ENCODE measurements around the gene CAPN1. TPM values are rescaled to one million over a fixed set of nuclear protein-coding genes. Genes with fewer than 3 reads are reported as not detected.

The CAPN1 gene
- total RNA-seq, 1 donor from 2014 or later = 24.3 TPM

GRCh38 chr11:65210361-65210731 is 28.6 kb downstream of the CAPN1 start:
- no peak for TF ChIP-seq EZH2phosphoT487 (IDR thresholded peaks at IDR 0.05)
- Histone ChIP-seq H3K9me3 (ENCODE audit: low read depth) (no peaks in the 10 kb centered on the region), H3K36me3 (no peaks in the 10 kb centered on the region), H3K4me1 (peaks cover 20% of the 10 kb centered on the region), H3K79me2 (ENCODE audit: low read depth) (no peaks in the 10 kb centered on the region), H3K4me3 (no peak overlapping the region), H4K20me1 (ENCODE audit: low read depth) (no peaks in the 10 kb centered on the region), H3K27ac (no peak overlapping the region), H3F3A (ENCODE audit: low read depth) (peaks cover under 1% of the 10 kb centered on the region), H3K9ac (no peak overlapping the region), H3K27me3 (no peaks in the 10 kb centered on the region), H3K4me2 (no peak overlapping the region), H2AFZ (replicated peaks) (no peak overlapping the region)
- H3K36me3 Mint-ChIP-seq = peaks cover 2% of the 10 kb centered on the region
- H3K27ac Mint-ChIP-seq = no peak overlapping the region
- DNase-seq (ENCODE audit: low spot score) = no peak
- peaks cover 12% of the 10 kb centered on the region for H3K4me1 Mint-ChIP-seq
- H3K27me3 Mint-ChIP-seq (ENCODE audit: insufficient read depth, low read depth) = peaks cover 10% of the 10 kb centered on the region
- no peak overlapping the region for H3K4me3 Mint-ChIP-seq
- no peaks in the 10 kb centered on the region for H3K9me3 Mint-ChIP-seq

GRCh38 chr11:65210748-65211147 is 29.0 kb downstream of the CAPN1 start:
- Histone ChIP-seq H3K4me2 (no peak overlapping the region), H3K9ac (no peak overlapping the region), H3F3A (ENCODE audit: low read depth) (peaks cover 3% of the 10 kb centered on the region), H3K79me2 (ENCODE audit: low read depth) (no peaks in the 10 kb centered on the region), H3K27me3 (no peaks in the 10 kb centered on the region), H4K20me1 (ENCODE audit: low read depth) (no peaks in the 10 kb centered on the region), H3K9me3 (ENCODE audit: low read depth) (no peaks in the 10 kb centered on the region), H3K36me3 (no peaks in the 10 kb centered on the region), H3K4me3 (no peak overlapping the region), H2AFZ (replicated peaks) (no peak overlapping the region), H3K4me1 (peaks cover 20% of the 10 kb centered on the region), H3K27ac (no peak overlapping the region)
- Mint-ChIP-seq H3K9me3 (no peaks in the 10 kb centered on the region), H3K4me1 (peaks cover 12% of the 10 kb centered on the region), H3K27ac (no peak overlapping the region), H3K27me3 (ENCODE audit: insufficient read depth, low read depth) (peaks cover 8% of the 10 kb centered on the region), H3K36me3 (peaks cover 2% of the 10 kb centered on the region), H3K4me3 (no peak overlapping the region)
- TF ChIP-seq EZH2 (IDR thresholded peaks at IDR 0.05) (no peak), CTCF (IDR thresholded peaks at IDR 0.05) (no peak), EZH2phosphoT487 (IDR thresholded peaks at IDR 0.05) (no peak)
- DNase-seq (ENCODE audit: low spot score) = no peak

- Mint-ChIP-seq H3K4me1 (peaks cover 12% of the 10 kb centered on the region), H3K36me3 (peaks cover 2% of the 10 kb centered on the region), H3K9me3 (no peaks in the 10 kb centered on the region), H3K27ac (no peak overlapping the region), H3K4me3 (no peak overlapping the region), H3K27me3 (ENCODE audit: insufficient read depth, low read depth) (peaks cover 8% of the 10 kb centered on the region)
- no peaks in the 10 kb centered on the region for H4K20me1 ChIP-seq (ENCODE audit: low read depth)
- no peak overlapping the region for H3K9ac ChIP-seq
- H3K4me2 ChIP-seq = no peak overlapping the region
- H3F3A ChIP-seq (ENCODE audit: low read depth) = peaks cover 3% of the 10 kb centered on the region
- DNase-seq (ENCODE audit: low spot score) = no peak
- H2AFZ ChIP-seq (replicated peaks) = no peak overlapping the region
- no peaks in the 10 kb centered on the region for H3K27me3 ChIP-seq
- peaks cover 20% of the 10 kb centered on the region for H3K4me1 ChIP-seq
- H3K4me3 ChIP-seq = no peak overlapping the region
- H3K27ac ChIP-seq = no peak overlapping the region
- TF ChIP-seq CTCF (IDR thresholded peaks at IDR 0.05) = no peak
- no peak for TF ChIP-seq EZH2 (IDR thresholded peaks at IDR 0.05)
- no peak for TF ChIP-seq EZH2phosphoT487 (IDR thresholded peaks at IDR 0.05)
- H3K79me2 ChIP-seq (ENCODE audit: low read depth) = no peaks in the 10 kb centered on the region
- no peaks in the 10 kb centered on the region for H3K9me3 ChIP-seq (ENCODE audit: low read depth)
- H3K36me3 ChIP-seq = no peaks in the 10 kb centered on the region
Observed at GRCh38 chr11:65211293-65212105, 29.8 kb downstream of the CAPN1 start.

- TF ChIP-seq EZH2phosphoT487 (IDR thresholded peaks at IDR 0.05) (no peak), EZH2 (IDR thresholded peaks at IDR 0.05) (no peak), CTCF (IDR thresholded peaks at IDR 0.05) (no peak)
- Mint-ChIP-seq H3K27me3 (ENCODE audit: insufficient read depth, low read depth) (peaks cover 8% of the 10 kb centered on the region), H3K36me3 (no peaks in the 10 kb centered on the region), H3K9me3 (no peaks in the 10 kb centered on the region), H3K4me1 (peaks cover 12% of the 10 kb centered on the region), H3K4me3 (no peak overlapping the region), H3K27ac (peak overlapping the region; percentile 87)
- Histone ChIP-seq H3K4me1 (peaks cover 20% of the 10 kb centered on the region), H3K36me3 (no peaks in the 10 kb centered on the region), H3K27me3 (no peaks in the 10 kb centered on the region), H3K9me3 (ENCODE audit: low read depth) (no peaks in the 10 kb centered on the region), H3K4me3 (no peak overlapping the region), H4K20me1 (ENCODE audit: low read depth) (no peaks in the 10 kb centered on the region), H3K79me2 (ENCODE audit: low read depth) (no peaks in the 10 kb centered on the region), H3F3A (ENCODE audit: low read depth) (peaks cover 3% of the 10 kb centered on the region), H3K9ac (no peak overlapping the region), H3K27ac (no peak overlapping the region), H2AFZ (replicated peaks) (no peak overlapping the region), H3K4me2 (no peak overlapping the region)
- no peak for DNase-seq (ENCODE audit: low spot score)
Observed at GRCh38 chr11:65212226-65212801, 30.6 kb downstream of the CAPN1 start.
